DMS53 treated with DMSO at 0.1 percent for 48 hours (cell line): ENCODE data around the gene GNA15.
"Not testable (repeated sequence)": the region's sequence is repeated elsewhere in the genome, so short reads cannot be mapped to it uniquely, and the experiment has no call there.

Experiments
- DNase-seq: peaks from one replicate; lab custom pipeline; 2025; ENCODE audit not compliant: unreplicated experiment; lab: John Stamatoyannopoulos, UW

The GNA15 gene

GRCh38 chr19:3135961-3136683 lies at the start of gene GNA15:
Gene GNA15, plus strand, starts transcription at chr19:3136033. Its CDS starts 418 bp downstream, at chr19:3136451.
- no peak for DNase-seq

- no peak for DNase-seq
These were observed 48.1 kb upstream of the GNA15 start for GRCh38 chr19:3087769-3088168.

GRCh38 chr19:3089299-3089855 lies 46.5 kb upstream of the GNA15 start:
- not testable (repeated sequence) for DNase-seq

GRCh38 chr19:3094601-3095440 lies 41.0 kb upstream of the GNA15 start:
- DNase-seq, result no peak

- DNase-seq, result no peak
These were observed 40.2 kb upstream of the GNA15 start for GRCh38 chr19:3095441-3096191.

GRCh38 chr19:3096267-3096901 lies 39.4 kb upstream of the GNA15 start:
- no peak for DNase-seq

GRCh38 chr19:3096902-3097326 lies 38.9 kb upstream of the GNA15 start:
- DNase-seq, result no peak

GRCh38 chr19:3097442-3097871 lies 38.4 kb upstream of the GNA15 start:
- DNase-seq, result no peak

- no peak for DNase-seq
These were observed 37.7 kb upstream of the GNA15 start for GRCh38 chr19:3098141-3098514.

- DNase-seq, result no peak
These were observed 37.1 kb upstream of the GNA15 start for GRCh38 chr19:3098515-3099346.

GRCh38 chr19:3099347-3100145 lies 36.3 kb upstream of the GNA15 start:
- DNase-seq, result no peak

GRCh38 chr19:3100331-3100730 lies 35.5 kb upstream of the GNA15 start:
- DNase-seq, result no peak

- DNase-seq, result no peak
These were observed 34.8 kb upstream of the GNA15 start for GRCh38 chr19:3100747-3101730.

- DNase-seq, result no peak
These were observed 33.3 kb upstream of the GNA15 start for GRCh38 chr19:3102239-3103140.

GRCh38 chr19:3104708-3104983 lies 31.2 kb upstream of the GNA15 start:
- no peak for DNase-seq

GRCh38 chr19:3105641-3106508 lies 30.0 kb upstream of the GNA15 start:
- no peak for DNase-seq
